Thymus (tissue), 14 donors: Measurements from ENCODE around the gene SAMHD1. TPM values are rescaled to one million over a fixed set of nuclear protein-coding genes. Genes with fewer than 3 reads are reported as not detected.
"Not testable (repeated sequence)": the region's sequence is repeated elsewhere in the genome, so short reads cannot be mapped to it uniquely, and the experiment has no call there.

Experiments
- DNase-seq, 9 donors: peaks; one replicate each; pipeline ENCODE4 v3.0.0-alpha.2; 2013; ENCODE audit warnings: low spot score in 9 of 9, low read depth in 6 of 9, missing footprints in 1 of 9
- H3K27ac ChIP-seq, 2 donors: one replicate each; pipeline ENCODE4 v1.5.1; 2013; ENCODE audit warnings: control low read depth in 1 of 2, low read depth in 1 of 2, low read length in 1 of 2, mild to moderate bottlenecking in 1 of 2, moderate library complexity in 1 of 2
- H3K27me3 ChIP-seq, 2 donors: one replicate each; pipeline ENCODE4 v1.5.1; 2013; ENCODE audit warnings: low read length in 1 of 2; ENCODE audit not compliant: control insufficient read depth in 2 of 2, insufficient read depth in 1 of 2
- H3K36me3 ChIP-seq, 2 donors: one replicate each; pipeline ENCODE4 v1.5.1; 2013; ENCODE audit warnings: low read length in 1 of 2, mild to moderate bottlenecking in 1 of 2, moderate library complexity in 1 of 2; ENCODE audit not compliant: control insufficient read depth in 2 of 2, insufficient read depth in 2 of 2
- H3K4me1 ChIP-seq, 2 donors: one replicate each; pipeline ENCODE4 v1.5.1; 2013; ENCODE audit warnings: low read length in 2 of 2; ENCODE audit not compliant: control insufficient read depth in 2 of 2, insufficient read depth in 2 of 2
- H3K4me3 ChIP-seq, 2 donors: one replicate each; pipeline ENCODE4 v1.5.1; 2013; ENCODE audit warnings: low read length in 2 of 2, control low read depth in 1 of 2, mild to moderate bottlenecking in 1 of 2
- H3K9me3 ChIP-seq, 2 donors: one replicate each; pipeline ENCODE4 v1.5.1; 2013; ENCODE audit warnings: low read length in 1 of 2, mild to moderate bottlenecking in 1 of 2; ENCODE audit not compliant: control insufficient read depth in 2 of 2, insufficient read depth in 1 of 2
- WGBS: extraction: QIAGEN DNeasy Blood & Tissue Kit; methylation state at CpG from one replicate; pipeline ENCODE4 v1.1.7; 2013; 5-methylcytosine and 5-hydroxymethylcytosine counted together
- long read RNA-seq, 10 donors: transcript quantifications; one replicate each; lab custom pipeline, GENCODE V29; 2026
- polyA plus RNA-seq: library from polyadenylated mRNA; stranded (reverse); fragments of 200-250 nt; gene quantifications from one replicate; pipeline ENCODE4 v1.2.3, GENCODE V29; 2013
- total RNA-seq: library from RNA; stranded (reverse); fragments of 120-200 nt; gene quantifications from one replicate; pipeline ENCODE4 v1.2.4, GENCODE V29; 2013
- donor health status: healthy.

SAMHD1 gene
- total RNA-seq (45.3 TPM), polyA plus RNA-seq (86.2 TPM)
- long read RNA-seq, donor 1: 0 reads
- long read RNA-seq, donor 2, full-length matches to known transcripts: 22 of 22 reads
- long read RNA-seq, donor 2, partial matches to known transcripts: 0 of 22 reads
- long read RNA-seq, donor 2, other reads (novel, unspliced or antisense): 0 of 22 reads
- long read RNA-seq, donor 3, full-length matches to known transcripts: 6 of 6 reads
- long read RNA-seq, donor 3, partial matches to known transcripts: 0 of 6 reads
- long read RNA-seq, donor 3, other reads (novel, unspliced or antisense): 0 of 6 reads
- long read RNA-seq, donor 4, full-length matches to known transcripts: 15 of 15 reads
- long read RNA-seq, donor 4, partial matches to known transcripts: 0 of 15 reads
- long read RNA-seq, donor 4, other reads (novel, unspliced or antisense): 0 of 15 reads
- long read RNA-seq, donor 5, full-length matches to known transcripts: 17 of 22 reads
- long read RNA-seq, donor 5, partial matches to known transcripts: 5 of 22 reads
- long read RNA-seq, donor 5, other reads (novel, unspliced or antisense): 0 of 22 reads
- long read RNA-seq, donor 6, full-length matches to known transcripts: 7 of 7 reads
- long read RNA-seq, donor 6, partial matches to known transcripts: 0 of 7 reads
- long read RNA-seq, donor 6, other reads (novel, unspliced or antisense): 0 of 7 reads
- long read RNA-seq, donor 7, full-length matches to known transcripts: 10 of 10 reads
- long read RNA-seq, donor 7, partial matches to known transcripts: 0 of 10 reads
- long read RNA-seq, donor 7, other reads (novel, unspliced or antisense): 0 of 10 reads
- long read RNA-seq, donor 8, full-length matches to known transcripts: 5 of 5 reads
- long read RNA-seq, donor 8, partial matches to known transcripts: 0 of 5 reads
- long read RNA-seq, donor 8, other reads (novel, unspliced or antisense): 0 of 5 reads
- long read RNA-seq, donor 9, full-length matches to known transcripts: 3 of 3 reads
- long read RNA-seq, donor 9, partial matches to known transcripts: 0 of 3 reads
- long read RNA-seq, donor 9, other reads (novel, unspliced or antisense): 0 of 3 reads
- long read RNA-seq, donor 10, full-length matches to known transcripts: 12 of 12 reads
- long read RNA-seq, donor 10, partial matches to known transcripts: 0 of 12 reads
- long read RNA-seq, donor 10, other reads (novel, unspliced or antisense): 0 of 12 reads

GRCh38 chr20:36951198-36951978 is at the start of gene SAMHD1:
TSS of gene SAMHD1 (minus strand) at chr20:36951708. CDS start at chr20:36951643, 65 bp downstream.
- Histone ChIP-seq H3K27ac (peak within 1 kb of the TSS; percentile 62 to 76), H3K4me3 (peak within 1 kb of the TSS; percentile 56 to 57), H3K9me3 (peaks cover 0 to 3% of the 10 kb centered on the region in 2 donors), H3K4me1 (peaks cover 19 to 41% of the 10 kb centered on the region in 2 donors), H3K27me3 (peaks cover 23 to 39% of the 10 kb centered on the region in 2 donors), H3K36me3 (no peaks in the 10 kb centered on the region)
- DNase-seq: peak in 3 of 9 donors; percentile 38 to 67 (median 55)
- WGBS: 1% methylated on average over 66 of the region's 66 CpGs

- not testable (repeated sequence) for H3K27ac ChIP-seq, DNase-seq, H3K9me3 ChIP-seq, H3K27me3 ChIP-seq, H3K4me3 ChIP-seq, H3K4me1 ChIP-seq
- H3K36me3 ChIP-seq: peaks cover 15 to 32% of the 10 kb centered on the region in 2 donors
- WGBS: 97% methylated on average over 11 of the region's 26 CpGs
Observed at GRCh38 chr20:37000171-37000570, 48.7 kb upstream of the SAMHD1 start.

- DNase-seq: no peak
- 93% methylated on average over 7 of the region's 7 CpGs for WGBS
- H3K4me1 ChIP-seq: no peaks in the 10 kb centered on the region
- H3K27me3 ChIP-seq: no peaks in the 10 kb centered on the region
- H3K27ac ChIP-seq: no peak overlapping the region
- peaks cover 16 to 38% of the 10 kb centered on the region in 2 donors for H3K36me3 ChIP-seq
- H3K9me3 ChIP-seq: peaks cover 0 to 9% of the 10 kb centered on the region in 2 donors
- H3K4me3 ChIP-seq: no peak overlapping the region
Observed at GRCh38 chr20:36998652-36999051, 47.1 kb upstream of the SAMHD1 start.

GRCh38 chr20:36997121-36997520 is 45.6 kb upstream of the SAMHD1 start:
- Histone ChIP-seq H3K27ac (no peak overlapping the region), H3K9me3 (peaks cover 0 to 12% of the 10 kb centered on the region in 2 donors), H3K27me3 (no peaks in the 10 kb centered on the region), H3K4me1 (no peaks in the 10 kb centered on the region), H3K4me3 (no peak overlapping the region), H3K36me3 (peaks cover 12 to 29% of the 10 kb centered on the region in 2 donors)
- DNase-seq: no peak
- 91% methylated on average over 1 of the region's 1 CpG for WGBS

- WGBS: 97% methylated on average over 4 of the region's 4 CpGs
- H3K27ac ChIP-seq, H3K4me3 ChIP-seq, H3K27me3 ChIP-seq, H3K4me1 ChIP-seq, DNase-seq: not testable (repeated sequence)
- Histone ChIP-seq H3K36me3 (peaks cover 9 to 29% of the 10 kb centered on the region in 2 donors), H3K9me3 (peaks cover 0 to 12% of the 10 kb centered on the region in 2 donors)
Observed at GRCh38 chr20:36994221-36994620, 42.7 kb upstream of the SAMHD1 start.

- H3K9me3 ChIP-seq: peaks cover 0 to 12% of the 10 kb centered on the region in 2 donors
- no peak overlapping the region for H3K27ac ChIP-seq
- H3K27me3 ChIP-seq: no peaks in the 10 kb centered on the region
- H3K4me1 ChIP-seq: peaks cover 3 to 9% of the 10 kb centered on the region in 2 donors
- peaks cover 6 to 25% of the 10 kb centered on the region in 2 donors for H3K36me3 ChIP-seq
- WGBS: 97% methylated on average over 4 of the region's 4 CpGs
- H3K4me3 ChIP-seq: no peak overlapping the region
- DNase-seq: no peak
Observed at GRCh38 chr20:36992802-36993334, 41.4 kb upstream of the SAMHD1 start.

GRCh38 chr20:36991703-36992102 is 40.2 kb upstream of the SAMHD1 start:
- no peak for DNase-seq
- no peak overlapping the region for H3K27ac ChIP-seq
- peaks cover 3 to 9% of the 10 kb centered on the region in 2 donors for H3K4me1 ChIP-seq
- H3K9me3 ChIP-seq: peaks cover 0 to 12% of the 10 kb centered on the region in 2 donors
- no peak overlapping the region for H3K4me3 ChIP-seq
- WGBS: 96% methylated on average over 3 of the region's 3 CpGs
- H3K27me3 ChIP-seq: no peaks in the 10 kb centered on the region
- H3K36me3 ChIP-seq: peaks cover 6 to 19% of the 10 kb centered on the region in 2 donors

GRCh38 chr20:36989797-36990196 is 38.3 kb upstream of the SAMHD1 start:
- DNase-seq: no peak
- Histone ChIP-seq H3K27me3 (no peaks in the 10 kb centered on the region), H3K4me3 (no peak overlapping the region), H3K27ac (peak overlapping the region in 1 of 2 donors; percentile 43), H3K4me1 (peaks cover 3 to 9% of the 10 kb centered on the region in 2 donors), H3K36me3 (peaks cover 2 to 6% of the 10 kb centered on the region in 2 donors), H3K9me3 (peaks cover 0 to 11% of the 10 kb centered on the region in 2 donors)
- WGBS: 96% methylated on average over 6 of the region's 6 CpGs
